RPMI8226 (cell line): ENCODE measurements around the gene NISCH.

ENCODE experiments used
- DNase-seq: peaks from one replicate; pipeline ENCODE4 v3.0.0-alpha.2; 2015

Gene NISCH

GRCh38 chr3:52493232-52494017, 38.0 kb downstream of the NISCH start:
- no peak for DNase-seq

DNA sequence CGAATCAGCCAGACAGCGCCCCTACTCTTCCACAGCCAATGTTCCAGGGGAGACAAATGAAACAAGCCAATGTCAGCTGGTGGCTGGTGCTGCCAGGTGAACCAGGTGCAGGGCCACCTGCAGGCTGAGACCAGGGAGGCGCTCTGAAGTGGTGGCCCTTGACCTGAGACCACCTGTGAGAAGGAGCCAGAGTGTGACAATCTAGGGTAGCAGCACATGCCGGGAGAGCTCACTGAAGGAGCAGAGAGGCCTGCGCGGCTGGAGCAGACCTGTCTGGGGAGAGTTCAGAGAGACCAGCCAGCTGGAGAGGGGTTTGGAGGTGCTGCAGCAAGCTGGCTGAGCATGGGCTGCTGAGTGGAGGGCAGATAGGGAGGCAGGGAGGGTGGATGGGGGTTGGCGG, 39.0 kb downstream of the NISCH start:
- DNase-seq: peak; percentile 37

GRCh38 chr3:52494886-52495495, 39.6 kb downstream of the NISCH start, which contains the start of gene STAB1:
Gene STAB1, plus strand, starts transcription at chr3:52495338. Its CDS starts 76 bp downstream, at chr3:52495414.
- no peak for DNase-seq

- no peak for DNase-seq
Observed at GRCh38 chr3:52495777-52496602, 40.6 kb downstream of the NISCH start.

DNA sequence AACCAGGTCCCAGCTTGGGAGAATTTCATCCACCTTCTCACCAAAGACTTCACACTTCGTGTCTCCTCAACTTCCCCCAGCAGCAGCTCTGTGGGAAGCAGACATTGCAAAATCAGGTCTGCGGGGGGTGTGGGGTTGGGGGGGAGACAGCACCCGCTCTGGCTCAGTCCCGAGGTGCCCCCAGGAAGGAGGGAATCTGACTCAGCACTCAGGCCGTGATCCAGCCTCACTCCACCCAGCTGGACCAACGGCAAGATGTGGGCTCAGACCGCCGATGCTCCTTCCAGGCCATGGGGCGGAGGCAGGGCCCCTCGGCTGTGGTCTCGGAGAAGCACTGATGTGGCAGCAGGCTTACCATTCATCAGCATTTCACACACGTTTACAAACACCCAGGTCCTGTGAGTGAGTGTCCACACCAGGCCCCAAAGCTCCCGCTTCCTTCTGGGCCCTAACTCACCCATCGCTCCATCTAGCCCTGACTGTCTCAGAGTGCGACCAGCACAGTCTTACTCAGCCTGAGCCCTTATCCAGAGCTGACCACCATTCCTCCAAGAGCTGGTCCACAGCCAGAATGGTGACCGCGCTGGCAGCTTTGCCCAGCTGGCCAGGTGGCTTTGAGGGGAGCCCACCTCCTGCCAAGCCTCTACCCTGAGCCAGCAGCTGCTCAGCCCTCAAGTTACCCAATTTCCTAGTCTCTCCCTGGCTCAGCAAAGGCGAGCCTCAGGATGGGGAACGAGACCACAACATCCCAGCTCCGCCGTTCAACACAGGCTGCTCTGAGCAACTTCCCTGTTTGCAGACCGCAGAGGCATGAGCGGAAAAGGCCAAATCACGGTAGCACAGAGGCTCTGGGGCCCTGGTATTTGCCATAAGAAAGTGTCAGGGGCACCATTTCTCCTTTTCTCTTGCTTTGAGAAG, 43.0 kb downstream of the NISCH start:
- DNase-seq: no peak

DNA sequence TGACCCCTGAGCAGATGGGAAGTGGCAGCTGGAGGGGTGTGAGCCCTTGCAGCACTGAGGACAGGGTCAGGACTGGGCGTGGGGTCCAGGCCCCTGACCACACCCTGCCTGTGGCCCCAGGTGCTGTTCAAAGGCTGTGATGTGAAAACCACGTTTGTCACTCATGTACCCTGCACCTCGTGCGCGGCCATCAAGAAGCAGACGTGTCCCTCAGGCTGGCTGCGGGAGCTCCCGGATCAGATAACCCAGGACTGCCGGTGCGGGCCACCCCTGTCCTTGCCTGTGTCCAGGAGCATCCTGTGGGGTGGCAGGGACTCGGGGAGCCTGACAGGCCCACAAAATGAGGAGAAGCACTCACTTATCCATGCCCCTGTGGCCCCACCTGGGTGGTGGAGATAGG, 45.6 kb downstream of the NISCH start:
- no peak for DNase-seq

DNA sequence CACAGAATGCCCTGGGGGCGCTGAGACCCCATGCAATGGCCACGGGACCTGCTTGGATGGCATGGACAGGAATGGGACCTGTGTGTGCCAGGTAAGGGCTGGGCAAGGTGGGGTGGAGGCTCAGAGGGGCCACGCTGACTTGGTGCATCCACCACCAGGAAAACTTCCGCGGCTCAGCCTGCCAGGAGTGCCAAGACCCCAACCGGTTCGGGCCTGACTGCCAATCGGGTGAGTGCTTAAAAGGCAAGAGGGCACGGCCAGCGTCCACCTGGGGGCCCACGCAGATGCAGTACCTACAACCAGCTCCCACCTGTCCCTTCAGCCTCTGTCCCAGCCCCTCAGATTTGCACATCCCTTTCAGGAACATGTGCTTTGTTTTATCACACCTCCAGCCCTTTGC, 46.6 kb downstream of the NISCH start:
- DNase-seq: no peak

DNA sequence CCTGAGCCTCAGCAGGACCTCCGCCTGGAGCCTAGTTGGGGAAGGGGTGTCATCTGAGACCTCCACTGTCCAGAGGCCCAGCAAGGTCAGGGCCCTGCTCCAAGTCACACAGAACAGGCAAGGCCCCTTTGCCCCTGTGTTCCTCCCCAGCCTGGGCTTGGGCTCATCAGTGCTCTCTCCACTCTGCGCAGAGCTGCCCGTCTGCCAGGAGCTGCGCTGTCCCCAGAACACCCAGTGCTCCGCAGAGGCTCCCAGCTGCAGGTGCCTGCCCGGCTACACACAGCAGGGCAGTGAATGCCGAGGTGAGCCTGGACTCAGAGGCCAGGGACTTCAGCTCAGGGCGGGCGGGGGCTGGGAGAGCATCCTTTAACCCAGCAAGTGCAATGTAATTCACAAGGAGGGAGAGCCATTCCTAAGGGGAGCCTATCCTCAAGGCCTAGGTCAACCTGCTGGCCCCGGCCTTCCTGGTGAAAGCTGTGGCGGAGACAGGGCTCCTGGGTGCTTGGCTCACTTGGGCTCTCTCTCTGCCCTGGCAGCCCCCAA, 47.5 kb downstream of the NISCH start:
- no peak for DNase-seq

- DNase-seq: no peak
Observed at GRCh38 chr3:52503788-52504424, 48.5 kb downstream of the NISCH start.

DNA sequence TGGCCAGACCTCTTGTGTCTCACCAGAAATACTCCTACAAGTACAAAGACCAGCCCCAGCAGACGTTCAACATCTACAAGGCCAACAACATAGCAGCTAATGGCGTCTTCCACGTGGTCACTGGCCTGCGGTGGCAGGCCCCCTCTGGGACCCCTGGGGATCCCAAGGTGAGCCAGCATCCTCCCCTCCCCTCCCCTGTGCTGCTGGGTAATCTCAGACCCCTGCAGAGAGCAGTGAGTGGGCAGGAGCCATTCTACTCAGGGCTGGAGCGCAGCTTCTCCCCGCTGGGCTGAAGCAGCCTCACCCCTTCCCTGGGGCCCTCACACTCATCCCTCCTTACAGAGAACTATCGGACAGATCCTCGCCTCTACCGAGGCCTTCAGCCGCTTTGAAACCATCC, 49.6 kb downstream of the NISCH start:
- DNase-seq: no peak

- no peak for DNase-seq
Observed at GRCh38 chr3:52506266-52506966, 51.0 kb downstream of the NISCH start.

- no peak for DNase-seq
Observed at GRCh38 chr3:52507359-52507758, 52.0 kb downstream of the NISCH start.

DNA sequence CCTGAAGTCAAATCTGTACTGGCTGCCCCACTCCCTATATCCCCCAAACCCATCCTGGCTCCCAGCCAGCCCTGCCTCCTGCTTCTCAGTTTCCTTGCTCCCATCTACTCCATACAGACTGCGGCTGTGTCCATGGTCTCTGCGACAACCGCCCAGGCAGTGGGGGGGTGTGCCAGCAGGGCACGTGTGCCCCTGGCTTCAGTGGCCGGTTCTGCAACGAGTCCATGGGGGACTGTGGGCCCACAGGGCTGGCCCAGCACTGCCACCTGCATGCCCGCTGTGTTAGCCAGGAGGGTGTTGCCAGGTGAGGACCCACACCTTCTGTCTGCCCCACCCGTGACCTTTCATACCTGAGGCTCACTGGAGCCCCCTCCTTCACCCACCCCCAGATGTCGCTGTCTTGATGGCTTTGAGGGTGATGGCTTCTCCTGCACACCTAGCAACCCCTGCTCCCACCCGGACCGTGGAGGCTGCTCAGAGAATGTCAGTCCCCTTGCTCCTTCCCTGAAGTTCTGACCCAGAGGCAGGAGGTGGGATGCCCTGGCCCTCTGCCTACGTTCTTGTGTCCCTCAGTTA, 54.4 kb downstream of the NISCH start:
- DNase-seq: peak; percentile 60

DNA sequence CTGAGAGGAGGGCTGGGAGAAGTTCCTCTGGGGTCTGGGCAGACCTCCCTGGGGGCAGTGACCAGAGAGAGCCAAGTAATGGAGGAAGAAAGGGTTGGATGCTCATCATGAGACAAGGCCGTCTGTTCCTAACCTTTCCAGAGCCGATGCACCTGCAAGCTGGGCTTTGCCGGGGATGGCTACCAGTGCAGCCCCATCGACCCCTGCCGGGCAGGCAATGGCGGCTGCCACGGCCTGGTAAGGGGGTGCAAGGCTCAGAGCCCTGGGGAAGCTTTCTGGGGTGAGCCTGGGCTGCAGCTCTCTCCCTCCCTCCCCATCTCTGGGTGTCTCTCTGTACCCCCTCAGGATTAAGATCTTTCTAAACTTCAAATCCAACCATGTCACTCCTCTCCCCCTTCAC, 56.1 kb downstream of the NISCH start:
- DNase-seq: no peak

DNA sequence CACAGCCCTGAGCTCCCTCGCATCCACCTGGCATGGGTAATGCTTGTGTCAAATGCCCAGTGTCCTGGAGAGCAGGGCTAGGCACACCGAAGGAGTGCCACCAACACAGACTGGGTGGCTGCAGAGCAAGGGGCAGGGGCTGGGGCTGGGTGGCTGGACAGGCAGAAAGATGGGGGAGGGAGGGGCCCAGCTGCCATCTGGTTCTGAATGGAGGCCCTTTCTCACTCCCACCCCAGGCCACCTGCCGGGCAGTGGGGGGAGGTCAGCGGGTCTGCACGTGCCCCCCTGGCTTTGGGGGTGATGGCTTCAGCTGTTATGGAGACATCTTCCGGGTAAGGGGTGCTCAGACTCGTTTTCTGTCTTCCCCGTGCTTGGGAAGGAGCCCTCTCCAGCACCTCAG, 56.7 kb downstream of the NISCH start:
- DNase-seq: no peak

GRCh38 chr3:52512727-52513126, 57.3 kb downstream of the NISCH start:
- no peak for DNase-seq

GRCh38 chr3:52513281-52513680, 57.9 kb downstream of the NISCH start:
- no peak for DNase-seq

DNA sequence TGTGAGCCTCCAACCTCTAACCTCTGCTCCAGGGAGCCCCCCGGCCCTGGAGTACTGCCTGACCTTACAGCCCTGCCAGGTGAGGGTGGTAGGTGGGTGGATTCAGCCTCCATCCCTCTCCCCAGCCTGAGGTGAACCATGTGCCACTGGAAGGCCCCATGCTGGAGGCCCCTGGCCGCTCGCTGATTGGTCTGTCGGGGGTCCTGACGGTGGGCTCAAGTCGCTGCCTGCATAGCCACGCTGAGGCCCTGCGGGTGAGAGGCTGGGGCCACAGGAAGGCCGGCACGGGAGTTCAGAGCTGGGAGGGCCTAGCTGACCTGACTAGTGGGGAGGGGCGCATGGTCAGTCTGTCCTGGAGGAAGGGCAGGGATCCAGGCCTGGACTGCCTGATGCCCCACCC, 59.2 kb downstream of the NISCH start:
- DNase-seq: no peak

- no peak for DNase-seq
Observed at GRCh38 chr3:52515192-52515591, 59.8 kb downstream of the NISCH start.

DNA sequence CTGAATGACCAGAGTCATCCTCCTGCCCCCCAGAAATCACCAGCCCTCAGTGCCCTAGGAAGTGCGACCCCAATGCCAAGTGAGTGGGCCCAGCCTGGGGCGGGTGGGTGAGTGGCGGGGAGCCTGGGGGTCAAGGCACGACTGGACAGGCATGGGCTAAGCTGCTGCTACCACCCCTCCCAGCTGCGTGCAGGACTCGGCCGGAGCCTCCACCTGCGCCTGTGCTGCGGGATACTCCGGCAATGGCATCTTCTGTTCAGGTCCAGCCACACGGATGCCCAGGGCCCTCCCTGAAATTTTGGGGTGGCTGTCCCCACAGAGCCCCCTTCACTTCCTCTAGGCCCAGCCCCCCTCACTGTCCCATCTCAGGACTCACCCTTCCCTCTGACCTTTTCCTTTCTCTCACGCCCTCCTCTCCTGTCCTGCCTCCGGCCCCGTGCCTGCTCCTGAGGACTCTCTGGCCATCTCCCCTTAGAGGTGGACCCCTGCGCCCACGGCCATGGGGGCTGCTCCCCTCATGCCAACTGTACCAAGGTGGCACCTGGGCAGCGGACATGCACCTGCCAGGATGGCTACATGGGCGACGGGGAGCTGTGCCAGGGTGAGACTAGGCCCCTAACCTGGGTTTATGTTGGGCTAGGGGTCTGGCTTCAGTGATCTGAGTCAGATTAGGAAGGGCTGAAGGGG, 61.2 kb downstream of the NISCH start:
- no peak for DNase-seq
